WERI-Rb-1 (cell line): ENCODE results near the gene SPDYC.

ENCODE experiments used
- DNase-seq: peaks from one replicate; pipeline ENCODE4 v3.0.0-alpha.2; 2020
- H3K27ac ChIP-seq: fragments of 250-450 bp; sonication (Bioruptor Pico); 2 replicates; pipeline ENCODE4 v1.5.1; 2020; ENCODE audit warnings: mild to moderate bottlenecking, moderate library complexity
- H3K27me3 ChIP-seq: fragments of 250-450 bp; sonication (Bioruptor Pico); 2 replicates; pipeline ENCODE4 v1.5.1; 2021; ENCODE audit warnings: mild to moderate bottlenecking, low read depth, moderate library complexity; ENCODE audit not compliant: insufficient read depth, severe bottlenecking
- H3K36me3 ChIP-seq: fragments of 250-450 bp; sonication (Bioruptor Pico); 2 replicates; pipeline ENCODE4 v1.5.1; 2020; ENCODE audit warnings: mild to moderate bottlenecking, moderate library complexity
- H3K4me3 ChIP-seq: 2 replicates; pipeline ENCODE4 v1.5.1; 2011; ENCODE audit warnings: low read depth, mild to moderate bottlenecking, control low read depth, low read length
- H3K9me3 ChIP-seq: fragments of 250-450 bp; sonication (Bioruptor Pico); 2 replicates; pipeline ENCODE4 v1.5.1; 2021; ENCODE audit warnings: mild to moderate bottlenecking, moderate library complexity; ENCODE audit not compliant: severe bottlenecking
- TF ChIP-seq, protein P1 (sequence below): IDR thresholded peaks from 2 replicates; pipeline ENCODE4 v1.5.1; 2011; ENCODE audit warnings: low read depth, mild to moderate bottlenecking, control low read depth, inconsistent platforms, low read length

Gene SPDYC

DNA sequence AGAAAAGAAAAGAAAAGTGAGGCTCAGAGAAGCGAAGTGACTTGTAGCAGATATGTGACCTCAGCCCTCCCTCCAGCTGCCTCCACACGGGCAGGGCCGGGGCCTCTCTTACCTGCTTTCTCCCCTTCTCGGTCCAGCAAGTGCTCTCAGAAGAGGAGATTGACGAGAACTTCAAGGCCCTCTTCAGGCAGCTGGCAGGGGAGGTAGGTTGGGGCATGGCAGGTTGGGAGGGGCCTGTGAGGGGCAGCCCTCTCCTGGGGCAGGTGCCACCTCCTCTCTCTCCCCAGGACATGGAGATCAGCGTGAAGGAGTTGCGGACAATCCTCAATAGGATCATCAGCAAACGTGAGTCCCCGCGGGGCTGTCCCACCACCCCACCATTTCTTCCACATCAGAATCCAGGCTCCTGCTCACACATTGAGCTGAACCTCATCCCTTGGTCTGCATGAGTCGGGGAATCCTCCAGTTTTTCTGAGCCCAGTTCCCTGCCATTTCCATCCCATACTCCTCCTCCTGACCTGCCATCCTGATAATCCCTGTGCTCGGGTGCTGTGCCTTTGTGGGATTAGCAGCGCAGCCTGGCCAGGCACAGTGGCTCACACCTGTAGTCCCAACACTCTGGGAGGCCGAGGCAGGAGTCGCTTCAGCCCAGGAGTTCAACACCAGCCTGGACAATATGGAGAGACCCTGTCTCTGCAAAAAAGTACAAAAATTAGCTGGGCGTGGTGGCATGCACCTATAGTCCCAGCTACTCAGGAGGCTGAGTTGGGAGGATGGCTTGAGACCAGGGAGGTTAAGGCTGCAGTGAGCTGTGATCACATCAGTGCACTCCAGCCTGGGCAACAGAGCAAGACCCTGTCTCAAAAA is 38.1 kb downstream of the SPDYC start:
- DNase-seq = peak; percentile 44
- H3K4me3 ChIP-seq = no peak overlapping the region
- no peaks in the 10 kb centered on the region for H3K27me3 ChIP-seq
- peaks cover 49% of the 10 kb centered on the region for H3K36me3 ChIP-seq
- no peaks in the 10 kb centered on the region for H3K9me3 ChIP-seq
- no peak overlapping the region for H3K27ac ChIP-seq
- TF ChIP-seq, protein P1, sequence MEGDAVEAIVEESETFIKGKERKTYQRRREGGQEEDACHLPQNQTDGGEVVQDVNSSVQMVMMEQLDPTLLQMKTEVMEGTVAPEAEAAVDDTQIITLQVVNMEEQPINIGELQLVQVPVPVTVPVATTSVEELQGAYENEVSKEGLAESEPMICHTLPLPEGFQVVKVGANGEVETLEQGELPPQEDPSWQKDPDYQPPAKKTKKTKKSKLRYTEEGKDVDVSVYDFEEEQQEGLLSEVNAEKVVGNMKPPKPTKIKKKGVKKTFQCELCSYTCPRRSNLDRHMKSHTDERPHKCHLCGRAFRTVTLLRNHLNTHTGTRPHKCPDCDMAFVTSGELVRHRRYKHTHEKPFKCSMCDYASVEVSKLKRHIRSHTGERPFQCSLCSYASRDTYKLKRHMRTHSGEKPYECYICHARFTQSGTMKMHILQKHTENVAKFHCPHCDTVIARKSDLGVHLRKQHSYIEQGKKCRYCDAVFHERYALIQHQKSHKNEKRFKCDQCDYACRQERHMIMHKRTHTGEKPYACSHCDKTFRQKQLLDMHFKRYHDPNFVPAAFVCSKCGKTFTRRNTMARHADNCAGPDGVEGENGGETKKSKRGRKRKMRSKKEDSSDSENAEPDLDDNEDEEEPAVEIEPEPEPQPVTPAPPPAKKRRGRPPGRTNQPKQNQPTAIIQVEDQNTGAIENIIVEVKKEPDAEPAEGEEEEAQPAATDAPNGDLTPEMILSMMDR = no peak

DNA sequence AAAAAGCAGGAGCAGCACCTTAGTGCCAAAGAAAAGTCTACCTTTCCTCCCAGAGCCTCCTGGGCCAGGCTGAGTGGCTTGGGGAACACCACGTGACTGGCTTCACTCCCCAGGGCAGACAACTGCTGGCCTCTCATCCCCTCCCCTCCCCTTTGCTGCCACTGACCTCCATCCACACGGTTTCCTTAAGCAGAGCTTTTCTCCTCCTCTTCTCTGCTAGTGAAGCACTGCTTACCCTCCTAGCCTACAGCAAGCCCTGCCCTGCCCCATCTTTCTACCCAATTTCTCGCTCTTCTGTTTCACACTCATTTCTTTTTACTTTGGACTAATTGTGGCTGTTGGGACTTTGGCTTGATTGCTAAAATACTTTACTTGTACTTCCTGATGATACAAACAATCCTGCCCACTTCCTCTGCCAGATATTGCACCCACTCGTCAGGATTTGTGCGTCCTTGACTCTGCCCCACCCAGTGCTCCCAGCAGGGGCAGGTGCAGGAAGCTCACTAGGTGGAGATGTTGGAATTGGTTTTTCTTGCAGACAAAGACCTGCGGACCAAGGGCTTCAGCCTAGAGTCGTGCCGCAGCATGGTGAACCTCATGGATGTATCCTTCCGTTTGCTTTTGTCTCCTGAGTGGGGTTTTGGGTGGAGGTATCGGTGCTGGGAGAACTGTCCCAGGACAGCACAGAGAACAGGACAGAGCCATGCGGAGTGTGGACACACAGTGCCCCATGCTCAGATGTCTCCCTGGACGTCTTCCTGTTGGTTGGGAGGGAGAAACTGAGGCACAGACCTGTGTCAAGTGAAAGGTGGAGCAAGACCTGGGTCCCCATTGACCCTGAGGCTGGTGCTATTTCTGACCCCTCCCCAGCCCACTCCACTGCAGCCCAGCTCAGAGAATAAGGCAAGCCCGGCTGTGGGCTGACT is 39.0 kb downstream of the SPDYC start:
- TF ChIP-seq, protein P1 = no peak
- H3K27ac ChIP-seq = no peak overlapping the region
- DNase-seq = peak; percentile 34
- H3K36me3 ChIP-seq = peaks cover 49% of the 10 kb centered on the region
- H3K27me3 ChIP-seq = no peaks in the 10 kb centered on the region
- H3K9me3 ChIP-seq = no peaks in the 10 kb centered on the region
- H3K4me3 ChIP-seq = no peak overlapping the region

DNA sequence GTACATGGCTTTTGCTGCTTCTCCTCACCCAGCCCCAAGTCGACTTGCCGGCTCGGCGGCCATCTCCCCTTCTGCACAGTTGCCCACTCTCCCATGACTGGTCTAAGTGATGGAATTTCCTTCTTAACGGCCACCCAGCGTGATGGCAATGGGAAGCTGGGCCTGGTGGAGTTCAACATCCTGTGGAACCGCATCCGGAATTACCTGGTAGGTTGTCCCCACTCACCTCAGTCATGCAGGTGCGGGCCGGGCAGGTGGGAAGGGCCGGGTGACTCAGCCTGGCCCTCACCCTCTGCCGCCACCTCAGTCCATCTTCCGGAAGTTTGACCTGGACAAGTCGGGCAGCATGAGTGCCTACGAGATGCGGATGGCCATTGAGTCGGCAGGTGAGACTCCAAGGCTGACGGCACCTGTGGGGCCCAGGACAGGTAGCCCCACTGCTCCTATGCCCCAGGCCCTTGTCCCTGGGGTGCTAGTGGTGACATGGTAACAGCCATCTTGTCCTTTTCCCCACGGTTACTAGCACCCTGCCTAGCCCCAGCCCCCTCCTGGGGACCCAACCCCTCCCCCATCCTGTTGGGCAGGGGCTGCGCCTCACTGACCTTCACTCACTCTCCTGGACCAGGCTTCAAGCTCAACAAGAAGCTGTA is 39.8 kb downstream of the SPDYC start:
- Histone ChIP-seq H3K4me3 (no peak overlapping the region), H3K27me3 (no peaks in the 10 kb centered on the region), H3K9me3 (no peaks in the 10 kb centered on the region), H3K27ac (no peak overlapping the region), H3K36me3 (peaks cover 49% of the 10 kb centered on the region)
- no peak for DNase-seq
- TF ChIP-seq, protein P1 = no peak

DNA sequence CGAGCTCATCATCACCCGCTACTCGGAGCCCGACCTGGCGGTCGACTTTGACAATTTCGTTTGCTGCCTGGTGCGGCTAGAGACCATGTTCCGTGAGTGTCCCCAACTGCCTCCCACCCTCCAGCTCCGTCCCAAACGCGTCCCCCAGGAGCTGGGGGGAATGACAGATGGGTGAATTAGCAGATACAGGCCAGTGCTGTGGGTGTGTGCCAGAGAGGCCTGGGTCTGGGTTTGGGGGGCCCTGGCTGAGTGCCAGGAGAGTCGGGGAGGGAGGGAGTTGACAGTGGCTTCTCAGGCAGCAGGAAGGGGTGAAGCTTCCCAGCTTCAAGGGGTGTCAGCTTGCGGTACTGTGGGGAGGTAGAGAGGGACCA is 40.3 kb downstream of the SPDYC start:
- Histone ChIP-seq H3K36me3 (peaks cover 44% of the 10 kb centered on the region), H3K4me3 (no peak overlapping the region), H3K27me3 (no peaks in the 10 kb centered on the region), H3K27ac (no peak overlapping the region), H3K9me3 (no peaks in the 10 kb centered on the region)
- TF ChIP-seq, protein P1 = no peak
- no peak for DNase-seq

DNA sequence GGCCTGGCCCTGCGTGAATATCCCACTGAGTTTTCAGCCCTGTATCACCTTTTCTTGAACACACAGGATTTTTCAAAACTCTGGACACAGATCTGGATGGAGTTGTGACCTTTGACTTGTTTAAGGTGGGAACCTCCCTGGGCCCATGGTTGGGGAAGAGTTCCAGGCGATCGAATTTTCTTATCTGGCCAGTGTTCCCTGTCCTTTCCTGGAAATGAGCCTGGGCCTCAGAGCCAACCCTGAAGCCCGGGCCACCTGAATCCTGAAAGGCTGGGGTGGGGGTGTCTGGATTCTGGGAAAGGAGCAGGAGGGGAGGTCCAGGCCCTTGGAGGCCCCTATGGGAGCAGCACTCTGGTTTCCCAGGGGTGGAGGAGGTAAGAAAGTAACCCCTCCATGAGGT is 40.7 kb downstream of the SPDYC start:
- Histone ChIP-seq H3K27me3 (no peaks in the 10 kb centered on the region), H3K36me3 (peaks cover 40% of the 10 kb centered on the region), H3K4me3 (no peak overlapping the region), H3K27ac (no peak overlapping the region), H3K9me3 (no peaks in the 10 kb centered on the region)
- TF ChIP-seq, protein P1 = no peak
- DNase-seq = no peak
